ENCODE data around the gene SOCS6. TPM values are rescaled to one million over a fixed set of nuclear protein-coding genes. Genes with fewer than 3 reads are reported as not detected.
A peak's percentile ranks its signal among the peaks of the same experiment; 100 is the strongest.

The SOCS6 gene
- total RNA-seq, 1 donor from 2014 or later = 5.5 TPM

- no peak for DNase-seq (ENCODE audit: low spot score in 2 of 2)
- H3K27ac ChIP-seq = peak overlapping the region; percentile 76 to 96
- no peaks in the 10 kb centered on the region for H3K27me3 ChIP-seq
- peak overlapping the region; percentile 87 to 93 for H3K4me3 ChIP-seq
- no peak for TF ChIP-seq CTCF (IDR thresholded peaks at IDR 0.05)
- no peaks in the 10 kb centered on the region for H3K36me3 ChIP-seq
- H3K9me3 ChIP-seq = no peaks in the 10 kb centered on the region
- peaks cover 8 to 24% of the 10 kb centered on the region in 2 donors for H3K4me1 ChIP-seq
- intact Hi-C loops (cut with DNase I) = loop anchor here (2.0 kb wide), 3 partner anchors 37 to 133 kb away; no protein-coding TSS in a partner anchor
Measured at GRCh38 chr18:70289351-70290312, 787 bp downstream of the SOCS6 start.

GRCh38 chr18:70290482-70291294 is 1.8 kb downstream of the SOCS6 start:
- Histone ChIP-seq H3K9me3 (no peaks in the 10 kb centered on the region), H3K27me3 (no peaks in the 10 kb centered on the region), H3K27ac (peak overlapping the region; percentile 76 to 96), H3K4me3 (peak overlapping the region; percentile 87 to 93), H3K4me1 (peaks cover 8 to 26% of the 10 kb centered on the region in 2 donors), H3K36me3 (no peaks in the 10 kb centered on the region)
- no peak for DNase-seq (ENCODE audit: low spot score in 2 of 2)
- no peak for TF ChIP-seq CTCF (IDR thresholded peaks at IDR 0.05)
- intact Hi-C loops (cut with DNase I) = no loop called here

GRCh38 chr18:70291295-70291574 is 2.4 kb downstream of the SOCS6 start:
- no peak for DNase-seq (ENCODE audit: low spot score in 2 of 2)
- Histone ChIP-seq H3K27me3 (no peaks in the 10 kb centered on the region), H3K4me3 (peak overlapping the region; percentile 87 to 93), H3K9me3 (no peaks in the 10 kb centered on the region), H3K4me1 (peaks cover 8 to 27% of the 10 kb centered on the region in 2 donors), H3K36me3 (no peaks in the 10 kb centered on the region), H3K27ac (no peak overlapping the region)
- intact Hi-C loops (cut with DNase I) = no loop called here
- TF ChIP-seq CTCF (IDR thresholded peaks at IDR 0.05) = no peak

- Histone ChIP-seq H3K27me3 (no peaks in the 10 kb centered on the region), H3K36me3 (no peaks in the 10 kb centered on the region), H3K4me3 (no peak overlapping the region), H3K27ac (peak overlapping the region in 1 of 2 donors; percentile 12), H3K4me1 (peaks cover 8 to 27% of the 10 kb centered on the region in 2 donors), H3K9me3 (no peaks in the 10 kb centered on the region)
- DNase-seq (ENCODE audit: low spot score in 2 of 2) = no peak
- intact Hi-C loops (cut with DNase I) = no loop called here
- TF ChIP-seq CTCF (IDR thresholded peaks at IDR 0.05) = no peak
Measured at GRCh38 chr18:70292628-70293027, 3.8 kb downstream of the SOCS6 start.

GRCh38 chr18:70293166-70293565 is 4.3 kb downstream of the SOCS6 start:
- Histone ChIP-seq H3K36me3 (no peaks in the 10 kb centered on the region), H3K27me3 (no peaks in the 10 kb centered on the region), H3K4me3 (no peak overlapping the region), H3K27ac (no peak overlapping the region), H3K4me1 (peaks cover 8 to 27% of the 10 kb centered on the region in 2 donors), H3K9me3 (no peaks in the 10 kb centered on the region)
- no peak for TF ChIP-seq CTCF (IDR thresholded peaks at IDR 0.05)
- intact Hi-C loops (cut with DNase I) = no loop called here
- no peak for DNase-seq (ENCODE audit: low spot score in 2 of 2)
